Spinal cord (tissue), 10 donors: Measurements from ENCODE around the gene BRINP2. TPM values are rescaled to one million over a fixed set of nuclear protein-coding genes. Genes with fewer than 3 reads are reported as not detected.

Source experiments
- DNase-seq, 6 donors: peaks; one replicate each; pipeline versions ENCODE4 v3.0.0 to v3.0.0-alpha.2; 2013 to 2015; ENCODE audit warnings: low spot score in 6 of 6, low read depth in 4 of 6
- H3K27ac ChIP-seq: one replicate; pipeline ENCODE4 v1.5.1; 2013; ENCODE audit warnings: low read depth, low read length, control low read depth
- H3K27me3 ChIP-seq: one replicate; pipeline ENCODE4 v1.6.1; 2013; ENCODE audit warnings: low read length; ENCODE audit not compliant: control insufficient read depth, insufficient read depth
- H3K36me3 ChIP-seq: one replicate; pipeline ENCODE4 v1.6.1; 2013; ENCODE audit warnings: low read length; ENCODE audit not compliant: control insufficient read depth, insufficient read depth
- H3K4me1 ChIP-seq: one replicate; pipeline ENCODE4 v1.6.1; 2013; ENCODE audit warnings: low read length; ENCODE audit not compliant: control insufficient read depth, insufficient read depth
- H3K4me3 ChIP-seq: one replicate; pipeline ENCODE4 v1.5.1; 2013; ENCODE audit warnings: low read depth, low read length, control low read depth
- H3K9me3 ChIP-seq: one replicate; pipeline ENCODE4 v1.6.1; 2013; ENCODE audit warnings: low read length; ENCODE audit not compliant: control insufficient read depth, insufficient read depth
- WGBS: methylation state at CpG from one replicate; pipeline ENCODE4 v1.1.5; 2013; ENCODE audit warnings: missing lambda C conversion rate; ENCODE audit not compliant: insufficient coverage; 5-methylcytosine and 5-hydroxymethylcytosine counted together
- polyA plus RNA-seq, 2 donors: library from polyadenylated mRNA; unstranded; fragments of 120-200 nt; gene quantifications; one replicate each; pipeline ENCODE4 v1.2.1, GENCODE V29; 2013; ENCODE audit not compliant: insufficient read length in 2 of 2
- total RNA-seq, 2 donors: library from RNA; depleted of rRNA in 1 of 2; stranded (reverse); fragments of 120-200 nt in 1 of 2; fragments of >200 nt in 1 of 2; gene quantifications; one replicate each; pipeline versions ENCODE4 v1.2.3 to v1.2.4, GENCODE V29; 2013 to 2014
- donor health status: healthy.

Gene BRINP2
- total and polyA plus RNA-seq, 4 donors = 8.2 to 33.8 (median 23.8) TPM

- no peaks in the 10 kb centered on the region for H3K4me1 ChIP-seq
- WGBS = 84% methylated on average over 7 of the region's 7 CpGs
- no peaks in the 10 kb centered on the region for H3K9me3 ChIP-seq
- DNase-seq = no peak
- no peak overlapping the region for H3K4me3 ChIP-seq
- H3K36me3 ChIP-seq = no peaks in the 10 kb centered on the region
- H3K27ac ChIP-seq = no peak overlapping the region
- H3K27me3 ChIP-seq = no peaks in the 10 kb centered on the region
These were observed 64.6 kb downstream of the BRINP2 start for GRCh38 chr1:177235350-177235749.

GRCh38 chr1:177236962-177237361 is 66.2 kb downstream of the BRINP2 start:
- Histone ChIP-seq H3K27ac (no peak overlapping the region), H3K36me3 (no peaks in the 10 kb centered on the region), H3K4me3 (no peak overlapping the region), H3K27me3 (no peaks in the 10 kb centered on the region), H3K4me1 (no peaks in the 10 kb centered on the region), H3K9me3 (no peaks in the 10 kb centered on the region)
- WGBS = 86% methylated on average over 1 of the region's 4 CpGs
- no peak for DNase-seq

- no peaks in the 10 kb centered on the region for H3K27me3 ChIP-seq
- DNase-seq = no peak
- WGBS = no CpG with 5 or more reads among the region's 4 CpGs
- H3K4me1 ChIP-seq = no peaks in the 10 kb centered on the region
- no peaks in the 10 kb centered on the region for H3K9me3 ChIP-seq
- H3K27ac ChIP-seq = no peak overlapping the region
- H3K4me3 ChIP-seq = no peak overlapping the region
- H3K36me3 ChIP-seq = no peaks in the 10 kb centered on the region
These were observed 68.2 kb downstream of the BRINP2 start for GRCh38 chr1:177238967-177239366.

- no peak overlapping the region for H3K4me3 ChIP-seq
- H3K9me3 ChIP-seq = no peaks in the 10 kb centered on the region
- no peaks in the 10 kb centered on the region for H3K27me3 ChIP-seq
- H3K36me3 ChIP-seq = no peaks in the 10 kb centered on the region
- no peaks in the 10 kb centered on the region for H3K4me1 ChIP-seq
- DNase-seq = no peak
- no peak overlapping the region for H3K27ac ChIP-seq
- 67% methylated on average over 1 of the region's 2 CpGs for WGBS
These were observed 69.0 kb downstream of the BRINP2 start for GRCh38 chr1:177239792-177240191.

- Histone ChIP-seq H3K36me3 (no peaks in the 10 kb centered on the region), H3K4me3 (no peak overlapping the region), H3K27me3 (no peaks in the 10 kb centered on the region), H3K9me3 (no peaks in the 10 kb centered on the region), H3K27ac (no peak overlapping the region), H3K4me1 (peaks cover 5% of the 10 kb centered on the region)
- no CpG with 5 or more reads among the region's 1 CpG for WGBS
- DNase-seq = no peak
These were observed 73.0 kb downstream of the BRINP2 start for GRCh38 chr1:177243773-177244172.

- Histone ChIP-seq H3K9me3 (no peaks in the 10 kb centered on the region), H3K4me1 (peaks cover 6% of the 10 kb centered on the region), H3K27me3 (no peaks in the 10 kb centered on the region), H3K27ac (no peak overlapping the region), H3K36me3 (no peaks in the 10 kb centered on the region), H3K4me3 (no peak overlapping the region)
- 100% methylated on average over 1 of the region's 4 CpGs for whole genome bisulfite sequencing
- peak in 1 of 6 donors; percentile 34 for DNase-seq
These were observed 76.2 kb downstream of the BRINP2 start for GRCh38 chr1:177246710-177247580.

GRCh38 chr1:177247623-177248176 is 76.9 kb downstream of the BRINP2 start:
- Histone ChIP-seq H3K4me1 (peaks cover 6% of the 10 kb centered on the region), H3K27ac (no peak overlapping the region), H3K27me3 (no peaks in the 10 kb centered on the region), H3K9me3 (no peaks in the 10 kb centered on the region), H3K36me3 (no peaks in the 10 kb centered on the region), H3K4me3 (no peak overlapping the region)
- WGBS = 88% methylated on average over 2 of the region's 9 CpGs
- DNase-seq = peak in 1 of 6 donors; percentile 56

- no peaks in the 10 kb centered on the region for H3K27me3 ChIP-seq
- H3K9me3 ChIP-seq = no peaks in the 10 kb centered on the region
- DNase-seq = no peak
- H3K4me1 ChIP-seq = peaks cover 6% of the 10 kb centered on the region
- no CpG with 5 or more reads among the region's 5 CpGs for WGBS
- H3K4me3 ChIP-seq = no peak overlapping the region
- no peak overlapping the region for H3K27ac ChIP-seq
- no peaks in the 10 kb centered on the region for H3K36me3 ChIP-seq
These were observed 77.5 kb downstream of the BRINP2 start for GRCh38 chr1:177248258-177248657.

GRCh38 chr1:177249231-177249630 is 78.5 kb downstream of the BRINP2 start:
- Histone ChIP-seq H3K9me3 (no peaks in the 10 kb centered on the region), H3K4me3 (no peak overlapping the region), H3K36me3 (no peaks in the 10 kb centered on the region), H3K4me1 (peaks cover 6% of the 10 kb centered on the region), H3K27me3 (no peaks in the 10 kb centered on the region), H3K27ac (no peak overlapping the region)
- no peak for DNase-seq

- DNase-seq = no peak
- Histone ChIP-seq H3K36me3 (peaks cover 4% of the 10 kb centered on the region), H3K9me3 (no peaks in the 10 kb centered on the region), H3K4me1 (peaks cover 16% of the 10 kb centered on the region), H3K27ac (no peak overlapping the region), H3K27me3 (no peaks in the 10 kb centered on the region), H3K4me3 (no peak overlapping the region)
These were observed 82.1 kb downstream of the BRINP2 start for GRCh38 chr1:177252877-177253276.
